GM23338 (cell line): ENCODE data around the gene TMEM39A. TPM values are rescaled to one million over a fixed set of nuclear protein-coding genes. Genes with fewer than 3 reads are reported as not detected.

Experiments used
- ATAC-seq: fragments of 200-7000 bp; cut with Tn5 transposase; 3 replicates; pipeline ENCODE4 v1.9.1; 2020
- DNase-seq: peaks from one replicate; pipeline ENCODE4 v3.0.0-alpha.2; 2015; ENCODE audit warnings: low spot score
- H2AFZ ChIP-seq: fragments of 200-600 bp; sonication (generic); 2 replicates; pipeline ENCODE4 v1.8.0; 2016; ENCODE audit warnings: antibody characterized with exemption, mild to moderate bottlenecking, moderate library complexity
- H3F3A ChIP-seq: fragments of 200-600 bp; sonication (generic); replicated peaks from 2 replicates; pipeline ENCODE4 v1.8.0; 2017; ENCODE audit warnings: antibody characterized with exemption, mixed run types, low read depth
- H3K27ac ChIP-seq: fragments of 200-600 bp; sonication (generic); 2 replicates; pipeline ENCODE4 v1.6.1; 2016; ENCODE audit warnings: low read depth
- H3K27me3 ChIP-seq: fragments of 200-600 bp; sonication (generic); 2 replicates; pipeline ENCODE4 v1.8.0; 2016; ENCODE audit warnings: mild to moderate bottlenecking, mixed run types, moderate library complexity; ENCODE audit not compliant: insufficient read depth
- H3K36me3 ChIP-seq: fragments of 200-600 bp; sonication (generic); 2 replicates; pipeline ENCODE4 v1.8.0; 2016; ENCODE audit warnings: mild to moderate bottlenecking; ENCODE audit not compliant: insufficient read depth
- H3K4me1 ChIP-seq: fragments of 200-600 bp; sonication (generic); 2 replicates; pipeline ENCODE4 v1.8.0; 2016; ENCODE audit warnings: mild to moderate bottlenecking, moderate library complexity; ENCODE audit not compliant: insufficient read depth
- H3K4me2 ChIP-seq: fragments of 200-600 bp; sonication (generic); 2 replicates; pipeline ENCODE4 v1.7.1; 2017; ENCODE audit warnings: mixed run types
- H3K4me3 ChIP-seq: fragments of 200-600 bp; sonication (generic); 2 replicates; pipeline ENCODE4 v1.6.1; 2016; ENCODE audit warnings: mixed run types
- H3K79me2 ChIP-seq: fragments of 200-600 bp; sonication (generic); replicated peaks from 2 replicates; pipeline ENCODE4 v1.8.0; 2017; ENCODE audit warnings: mild to moderate bottlenecking; ENCODE audit not compliant: insufficient read depth
- H3K9me2 ChIP-seq: fragments of 200-600 bp; sonication (generic); 2 replicates; pipeline ENCODE4 v1.8.0; 2017; ENCODE audit not compliant: insufficient read depth
- H4K20me1 ChIP-seq: fragments of 200-600 bp; sonication (generic); replicated peaks from 2 replicates; pipeline ENCODE4 v1.8.0; 2017; ENCODE audit warnings: mild to moderate bottlenecking; ENCODE audit not compliant: insufficient read depth
- H3K27ac Mint-ChIP-seq: 2 replicates; pipeline ENCODE4 v1.8.0; 2020; ENCODE audit warnings: inconsistent platforms, mild to moderate bottlenecking, moderate library complexity, mixed read lengths
- H3K27me3 Mint-ChIP-seq: 3 replicates; pipeline ENCODE4 v1.8.0; 2022; ENCODE audit warnings: low read depth, mild to moderate bottlenecking, moderate library complexity, mixed read lengths, inconsistent platforms; ENCODE audit not compliant: insufficient read depth, poor library complexity
- H3K36me3 Mint-ChIP-seq: 3 replicates; pipeline ENCODE4 v1.8.0; 2021; ENCODE audit warnings: low read depth, mild to moderate bottlenecking, inconsistent platforms, moderate library complexity, mixed read lengths
- H3K4me1 Mint-ChIP-seq: 3 replicates; pipeline ENCODE4 v1.8.0; 2020; ENCODE audit warnings: mild to moderate bottlenecking, inconsistent platforms, mixed read lengths
- H3K4me3 Mint-ChIP-seq: 3 replicates; pipeline ENCODE4 v1.8.0; 2021; ENCODE audit warnings: moderate library complexity, mild to moderate bottlenecking, inconsistent platforms, mixed read lengths
- H3K9me3 Mint-ChIP-seq: 3 replicates; pipeline ENCODE4 v1.8.0; 2020; ENCODE audit warnings: moderate library complexity, mild to moderate bottlenecking, inconsistent platforms, mixed read lengths
- CREB1 ChIP-seq: fragments of 250-450 bp; sonication (Bioruptor Pico); IDR thresholded peaks from 2 replicates; pipeline ENCODE4 v1.5.0; 2020; ENCODE audit warnings: low read depth, mild to moderate bottlenecking, moderate library complexity
- ETS1 ChIP-seq: IDR thresholded peaks from 2 replicates; pipeline ENCODE4 v1.6.1; 2016; ENCODE audit warnings: antibody characterized with exemption
- EZH2 ChIP-seq: fragments of 200-600 bp; sonication (generic); IDR thresholded peaks from one replicate; pipeline ENCODE4 v1.8.0; 2017; ENCODE audit warnings: antibody characterized with exemption, mild to moderate bottlenecking, low read depth; ENCODE audit not compliant: unreplicated experiment
- EZH2phosphoT487 ChIP-seq: fragments of 200-600 bp; sonication (generic); IDR thresholded peaks from one replicate; pipeline ENCODE4 v1.8.1; 2018; ENCODE audit warnings: antibody characterized with exemption; ENCODE audit not compliant: unreplicated experiment
- JUNB ChIP-seq: IDR thresholded peaks from one replicate; pipeline ENCODE4 v1.6.1; 2016; ENCODE audit warnings: antibody characterized with exemption; ENCODE audit not compliant: unreplicated experiment
- NANOG ChIP-seq: IDR thresholded peaks from 2 replicates; pipeline ENCODE4 v1.6.1; 2016; ENCODE audit warnings: antibody characterized with exemption, borderline replicate concordance
- POLR2AphosphoS5 ChIP-seq: IDR thresholded peaks from 2 replicates; pipeline ENCODE4 v1.6.1; 2016; ENCODE audit warnings: antibody characterized with exemption, low read depth
- STAT1 ChIP-seq: IDR thresholded peaks from one replicate; pipeline ENCODE4 v1.6.1; 2016; ENCODE audit warnings: antibody characterized with exemption; ENCODE audit not compliant: unreplicated experiment
- ZNF114 ChIP-seq: fragments of 250-450 bp; sonication (Bioruptor Pico); IDR thresholded peaks from 2 replicates; pipeline ENCODE4 v1.5.0; 2020; ENCODE audit warnings: mild to moderate bottlenecking, moderate library complexity
- ZNF331 ChIP-seq: fragments of 250-450 bp; sonication (Bioruptor Pico); IDR thresholded peaks from 2 replicates; pipeline ENCODE4 v1.5.0; 2020; ENCODE audit warnings: low read depth, mild to moderate bottlenecking, moderate library complexity
- polyA plus RNA-seq: library from polyadenylated mRNA; unstranded; fragments of >200 nt; fragmentation: Nextera tagmentation; extraction: Ambion mirVana; gene quantifications from 2 replicates; pipeline ENCODE4 v1.2.1, GENCODE V29; 2016
- total RNA-seq: library from RNA; depleted of rRNA; stranded (reverse); fragments of >200 nt; shearing (Covaris generic); gene quantifications from 2 replicates; pipeline ENCODE4 v1.2.3, GENCODE V29; 2014
- TF ChIP-seq, protein P1 (sequence below): IDR thresholded peaks from one replicate; pipeline ENCODE4 v1.6.1; 2018; ENCODE audit warnings: antibody characterized with exemption; ENCODE audit not compliant: unreplicated experiment
- TF ChIP-seq, protein P2 (sequence below): fragments of 250-450 bp; sonication (Bioruptor Pico); IDR thresholded peaks from 2 replicates; pipeline ENCODE4 v1.5.0; 2020; ENCODE audit warnings: mild to moderate bottlenecking, moderate library complexity
- TF ChIP-seq, protein P3 (sequence below), 2 experiments: fragments of 200-600 bp in 1 of 2; sonication (generic) in 1 of 2; conservative IDR thresholded peaks; 2 replicates each; pipeline versions ENCODE4 v1.5.1 to v1.6.1; 2016 to 2017; ENCODE audit warnings: antibody characterized with exemption in 2 of 2, low read depth in 2 of 2, mild to moderate bottlenecking in 2 of 2, moderate library complexity in 1 of 2

The TMEM39A gene
- total and polyA plus RNA-seq, 2 experiments from 2014 or later: 12.9 to 51.6 TPM

- no peaks in the 10 kb centered on the region for H3K9me2 ChIP-seq
- peaks cover 32% of the 10 kb centered on the region for H3K79me2 ChIP-seq
- no peak overlapping the region for H3K4me2 ChIP-seq
- peaks cover 49% of the 10 kb centered on the region for H3K36me3 ChIP-seq
- H3K27ac Mint-ChIP-seq: no peak overlapping the region
- H3K9me3 Mint-ChIP-seq: no peaks in the 10 kb centered on the region
- H3K4me3 ChIP-seq: no peak overlapping the region
- no peak for DNase-seq
- peaks cover 69% of the 10 kb centered on the region for H3K36me3 Mint-ChIP-seq
- no peak overlapping the region for H2AFZ ChIP-seq
- H3K4me3 Mint-ChIP-seq: no peak overlapping the region
- TF ChIP-seq POLR2AphosphoS5: no peak
- no peak for TF ChIP-seq CREB1 (CRISPR knock-in tag)
- TF ChIP-seq NANOG: no peak
- no peak for TF ChIP-seq EZH2
- TF ChIP-seq EZH2phosphoT487: no peak
- no peak for TF ChIP-seq STAT1
- TF ChIP-seq, protein P1, sequence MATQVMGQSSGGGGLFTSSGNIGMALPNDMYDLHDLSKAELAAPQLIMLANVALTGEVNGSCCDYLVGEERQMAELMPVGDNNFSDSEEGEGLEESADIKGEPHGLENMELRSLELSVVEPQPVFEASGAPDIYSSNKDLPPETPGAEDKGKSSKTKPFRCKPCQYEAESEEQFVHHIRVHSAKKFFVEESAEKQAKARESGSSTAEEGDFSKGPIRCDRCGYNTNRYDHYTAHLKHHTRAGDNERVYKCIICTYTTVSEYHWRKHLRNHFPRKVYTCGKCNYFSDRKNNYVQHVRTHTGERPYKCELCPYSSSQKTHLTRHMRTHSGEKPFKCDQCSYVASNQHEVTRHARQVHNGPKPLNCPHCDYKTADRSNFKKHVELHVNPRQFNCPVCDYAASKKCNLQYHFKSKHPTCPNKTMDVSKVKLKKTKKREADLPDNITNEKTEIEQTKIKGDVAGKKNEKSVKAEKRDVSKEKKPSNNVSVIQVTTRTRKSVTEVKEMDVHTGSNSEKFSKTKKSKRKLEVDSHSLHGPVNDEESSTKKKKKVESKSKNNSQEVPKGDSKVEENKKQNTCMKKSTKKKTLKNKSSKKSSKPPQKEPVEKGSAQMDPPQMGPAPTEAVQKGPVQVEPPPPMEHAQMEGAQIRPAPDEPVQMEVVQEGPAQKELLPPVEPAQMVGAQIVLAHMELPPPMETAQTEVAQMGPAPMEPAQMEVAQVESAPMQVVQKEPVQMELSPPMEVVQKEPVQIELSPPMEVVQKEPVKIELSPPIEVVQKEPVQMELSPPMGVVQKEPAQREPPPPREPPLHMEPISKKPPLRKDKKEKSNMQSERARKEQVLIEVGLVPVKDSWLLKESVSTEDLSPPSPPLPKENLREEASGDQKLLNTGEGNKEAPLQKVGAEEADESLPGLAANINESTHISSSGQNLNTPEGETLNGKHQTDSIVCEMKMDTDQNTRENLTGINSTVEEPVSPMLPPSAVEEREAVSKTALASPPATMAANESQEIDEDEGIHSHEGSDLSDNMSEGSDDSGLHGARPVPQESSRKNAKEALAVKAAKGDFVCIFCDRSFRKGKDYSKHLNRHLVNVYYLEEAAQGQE: no peak
- TF ChIP-seq ETS1: no peak
- TF ChIP-seq ZNF331 (CRISPR knock-in tag): no peak
- no peak for TF ChIP-seq JUNB
- TF ChIP-seq, protein P2, sequence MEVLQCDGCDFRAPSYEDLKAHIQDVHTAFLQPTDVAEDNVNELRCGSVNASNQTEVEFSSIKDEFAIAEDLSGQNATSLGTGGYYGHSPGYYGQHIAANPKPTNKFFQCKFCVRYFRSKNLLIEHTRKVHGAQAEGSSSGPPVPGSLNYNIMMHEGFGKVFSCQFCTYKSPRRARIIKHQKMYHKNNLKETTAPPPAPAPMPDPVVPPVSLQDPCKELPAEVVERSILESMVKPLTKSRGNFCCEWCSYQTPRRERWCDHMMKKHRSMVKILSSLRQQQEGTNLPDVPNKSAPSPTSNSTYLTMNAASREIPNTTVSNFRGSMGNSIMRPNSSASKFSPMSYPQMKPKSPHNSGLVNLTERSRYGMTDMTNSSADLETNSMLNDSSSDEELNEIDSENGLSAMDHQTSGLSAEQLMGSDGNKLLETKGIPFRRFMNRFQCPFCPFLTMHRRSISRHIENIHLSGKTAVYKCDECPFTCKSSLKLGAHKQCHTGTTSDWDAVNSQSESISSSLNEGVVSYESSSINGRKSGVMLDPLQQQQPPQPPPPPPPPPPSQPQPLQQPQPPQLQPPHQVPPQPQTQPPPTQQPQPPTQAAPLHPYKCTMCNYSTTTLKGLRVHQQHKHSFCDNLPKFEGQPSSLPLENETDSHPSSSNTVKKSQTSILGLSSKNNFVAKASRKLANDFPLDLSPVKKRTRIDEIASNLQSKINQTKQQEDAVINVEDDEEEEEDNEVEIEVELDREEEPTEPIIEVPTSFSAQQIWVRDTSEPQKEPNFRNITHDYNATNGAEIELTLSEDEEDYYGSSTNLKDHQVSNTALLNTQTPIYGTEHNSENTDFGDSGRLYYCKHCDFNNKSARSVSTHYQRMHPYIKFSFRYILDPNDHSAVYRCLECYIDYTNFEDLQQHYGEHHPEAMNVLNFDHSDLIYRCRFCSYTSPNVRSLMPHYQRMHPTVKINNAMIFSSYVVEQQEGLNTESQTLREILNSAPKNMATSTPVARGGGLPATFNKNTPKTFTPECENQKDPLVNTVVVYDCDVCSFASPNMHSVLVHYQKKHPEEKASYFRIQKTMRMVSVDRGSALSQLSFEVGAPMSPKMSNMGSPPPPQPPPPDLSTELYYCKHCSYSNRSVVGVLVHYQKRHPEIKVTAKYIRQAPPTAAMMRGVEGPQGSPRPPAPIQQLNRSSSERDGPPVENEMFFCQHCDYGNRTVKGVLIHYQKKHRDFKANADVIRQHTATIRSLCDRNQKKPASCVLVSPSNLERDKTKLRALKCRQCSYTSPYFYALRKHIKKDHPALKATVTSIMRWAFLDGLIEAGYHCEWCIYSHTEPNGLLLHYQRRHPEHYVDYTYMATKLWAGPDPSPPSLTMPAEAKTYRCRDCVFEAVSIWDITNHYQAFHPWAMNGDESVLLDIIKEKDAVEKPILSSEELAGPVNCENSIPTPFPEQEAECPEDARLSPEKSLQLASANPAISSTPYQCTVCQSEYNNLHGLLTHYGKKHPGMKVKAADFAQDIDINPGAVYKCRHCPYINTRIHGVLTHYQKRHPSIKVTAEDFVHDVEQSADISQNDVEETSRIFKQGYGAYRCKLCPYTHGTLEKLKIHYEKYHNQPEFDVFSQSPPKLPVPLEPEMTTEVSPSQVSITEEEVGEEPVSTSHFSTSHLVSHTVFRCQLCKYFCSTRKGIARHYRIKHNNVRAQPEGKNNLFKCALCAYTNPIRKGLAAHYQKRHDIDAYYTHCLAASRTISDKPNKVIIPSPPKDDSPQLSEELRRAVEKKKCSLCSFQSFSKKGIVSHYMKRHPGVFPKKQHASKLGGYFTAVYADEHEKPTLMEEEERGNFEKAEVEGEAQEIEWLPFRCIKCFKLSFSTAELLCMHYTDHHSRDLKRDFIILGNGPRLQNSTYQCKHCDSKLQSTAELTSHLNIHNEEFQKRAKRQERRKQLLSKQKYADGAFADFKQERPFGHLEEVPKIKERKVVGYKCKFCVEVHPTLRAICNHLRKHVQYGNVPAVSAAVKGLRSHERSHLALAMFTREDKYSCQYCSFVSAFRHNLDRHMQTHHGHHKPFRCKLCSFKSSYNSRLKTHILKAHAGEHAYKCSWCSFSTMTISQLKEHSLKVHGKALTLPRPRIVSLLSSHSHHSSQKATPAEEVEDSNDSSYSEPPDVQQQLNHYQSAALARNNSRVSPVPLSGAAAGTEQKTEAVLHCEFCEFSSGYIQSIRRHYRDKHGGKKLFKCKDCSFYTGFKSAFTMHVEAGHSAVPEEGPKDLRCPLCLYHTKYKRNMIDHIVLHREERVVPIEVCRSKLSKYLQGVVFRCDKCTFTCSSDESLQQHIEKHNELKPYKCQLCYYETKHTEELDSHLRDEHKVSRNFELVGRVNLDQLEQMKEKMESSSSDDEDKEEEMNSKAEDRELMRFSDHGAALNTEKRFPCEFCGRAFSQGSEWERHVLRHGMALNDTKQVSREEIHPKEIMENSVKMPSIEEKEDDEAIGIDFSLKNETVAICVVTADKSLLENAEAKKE (CRISPR knock-in tag): no peak
- TF ChIP-seq ZNF114 (CRISPR knock-in tag): no peak
- TF ChIP-seq, protein P3, sequence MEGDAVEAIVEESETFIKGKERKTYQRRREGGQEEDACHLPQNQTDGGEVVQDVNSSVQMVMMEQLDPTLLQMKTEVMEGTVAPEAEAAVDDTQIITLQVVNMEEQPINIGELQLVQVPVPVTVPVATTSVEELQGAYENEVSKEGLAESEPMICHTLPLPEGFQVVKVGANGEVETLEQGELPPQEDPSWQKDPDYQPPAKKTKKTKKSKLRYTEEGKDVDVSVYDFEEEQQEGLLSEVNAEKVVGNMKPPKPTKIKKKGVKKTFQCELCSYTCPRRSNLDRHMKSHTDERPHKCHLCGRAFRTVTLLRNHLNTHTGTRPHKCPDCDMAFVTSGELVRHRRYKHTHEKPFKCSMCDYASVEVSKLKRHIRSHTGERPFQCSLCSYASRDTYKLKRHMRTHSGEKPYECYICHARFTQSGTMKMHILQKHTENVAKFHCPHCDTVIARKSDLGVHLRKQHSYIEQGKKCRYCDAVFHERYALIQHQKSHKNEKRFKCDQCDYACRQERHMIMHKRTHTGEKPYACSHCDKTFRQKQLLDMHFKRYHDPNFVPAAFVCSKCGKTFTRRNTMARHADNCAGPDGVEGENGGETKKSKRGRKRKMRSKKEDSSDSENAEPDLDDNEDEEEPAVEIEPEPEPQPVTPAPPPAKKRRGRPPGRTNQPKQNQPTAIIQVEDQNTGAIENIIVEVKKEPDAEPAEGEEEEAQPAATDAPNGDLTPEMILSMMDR (conservative IDR thresholded peaks at IDR 0.05; ENCODE audit: low read depth in 2 of 2): no peak
- H3K4me1 Mint-ChIP-seq: no peaks in the 10 kb centered on the region; the same call in 2 of the 3 replicates
- peaks cover 18% of the 10 kb centered on the region for H4K20me1 ChIP-seq
- no peak for ATAC-seq
- no peak overlapping the region for H3K27ac ChIP-seq
- no peaks in the 10 kb centered on the region for H3F3A ChIP-seq
- no peaks in the 10 kb centered on the region for H3K27me3 ChIP-seq
- H3K27me3 Mint-ChIP-seq: no peaks in the 10 kb centered on the region
- H3K4me1 ChIP-seq: no peaks in the 10 kb centered on the region
These were observed 6.2 kb downstream of the TMEM39A start for GRCh38 chr3:119457246-119457645.
